ENCODE results near the gene TRIM50. TPM values are rescaled to one million over a fixed set of nuclear protein-coding genes. Genes with fewer than 3 reads are reported as not detected.
"Not testable (repeated sequence)": the region's sequence is repeated elsewhere in the genome, so short reads cannot be mapped to it uniquely, and the experiment has no call there.

TRIM50 gene
- total RNA-seq, result 1 to 10 TPM in 1 of 3 donors, not detected in 2; 1.4 TPM

GRCh38 chr7:73327922-73328321, at the start of gene TRIM50, which contains the start of gene FKBP6:
TSS of gene TRIM50 (minus strand) at chr7:73328082. CDS start at chr7:73324787, 3,295 bp downstream.
TSS of gene FKBP6 (plus strand) at chr7:73328161. CDS start at chr7:73328429, 268 bp downstream.
- H3K27ac ChIP-seq; H3K9me3 ChIP-seq; H3K4me3 ChIP-seq; DNase-seq (ENCODE audit: low spot score in 2 of 2); H3K27me3 ChIP-seq; H3K36me3 ChIP-seq; intact Hi-C loops (cut with DNase I; ENCODE audit: low total_unique reads); H3K4me1 ChIP-seq: not testable (repeated sequence)

DNA sequence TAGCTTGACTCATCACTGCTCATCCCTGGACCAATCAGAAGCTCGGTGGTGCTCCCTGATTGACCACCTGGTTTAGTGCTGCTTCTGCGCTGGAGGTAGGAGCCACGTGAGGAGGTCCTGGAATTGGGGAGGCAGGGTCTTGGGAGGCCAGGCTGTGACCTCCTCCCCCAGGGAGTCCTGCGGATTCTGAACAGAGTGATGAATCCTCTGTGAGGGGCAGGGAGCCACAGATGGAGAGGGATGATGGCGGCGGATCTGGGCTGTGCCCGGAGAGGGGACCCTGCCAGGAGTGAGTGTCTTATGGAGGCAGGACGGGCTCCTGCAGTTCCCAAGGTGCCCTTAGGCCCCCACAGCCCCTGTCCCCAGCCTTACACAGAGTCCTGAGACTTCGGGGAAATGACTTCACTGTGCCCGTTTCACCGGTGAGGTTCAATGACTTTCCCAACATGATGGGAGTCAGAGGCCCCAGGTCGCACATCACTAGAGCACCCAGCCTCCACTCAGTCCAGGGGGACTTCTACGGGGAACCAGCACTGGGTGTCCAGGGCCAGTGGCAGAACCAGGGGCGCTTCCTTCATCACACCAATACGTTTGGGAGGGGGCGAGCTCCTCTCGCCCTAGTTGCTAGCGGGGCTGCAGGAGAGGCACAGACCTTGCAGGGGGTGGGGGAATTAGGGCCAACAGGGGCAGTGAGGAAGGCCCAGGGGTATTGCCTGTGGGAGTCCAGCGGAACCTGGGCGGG, 49.0 kb upstream of the TRIM50 start:
- Histone ChIP-seq H3K27me3 (peaks cover 0 to 8% of the 10 kb centered on the region in 2 donors), H3K27ac (no peak overlapping the region), H3K4me3 (peak overlapping the region in 1 of 3 donors; percentile 43), H3K9me3 (no peaks in the 10 kb centered on the region), H3K36me3 (no peaks in the 10 kb centered on the region), H3K4me1 (no peaks in the 10 kb centered on the region)
- TF ChIP-seq, protein P1, sequence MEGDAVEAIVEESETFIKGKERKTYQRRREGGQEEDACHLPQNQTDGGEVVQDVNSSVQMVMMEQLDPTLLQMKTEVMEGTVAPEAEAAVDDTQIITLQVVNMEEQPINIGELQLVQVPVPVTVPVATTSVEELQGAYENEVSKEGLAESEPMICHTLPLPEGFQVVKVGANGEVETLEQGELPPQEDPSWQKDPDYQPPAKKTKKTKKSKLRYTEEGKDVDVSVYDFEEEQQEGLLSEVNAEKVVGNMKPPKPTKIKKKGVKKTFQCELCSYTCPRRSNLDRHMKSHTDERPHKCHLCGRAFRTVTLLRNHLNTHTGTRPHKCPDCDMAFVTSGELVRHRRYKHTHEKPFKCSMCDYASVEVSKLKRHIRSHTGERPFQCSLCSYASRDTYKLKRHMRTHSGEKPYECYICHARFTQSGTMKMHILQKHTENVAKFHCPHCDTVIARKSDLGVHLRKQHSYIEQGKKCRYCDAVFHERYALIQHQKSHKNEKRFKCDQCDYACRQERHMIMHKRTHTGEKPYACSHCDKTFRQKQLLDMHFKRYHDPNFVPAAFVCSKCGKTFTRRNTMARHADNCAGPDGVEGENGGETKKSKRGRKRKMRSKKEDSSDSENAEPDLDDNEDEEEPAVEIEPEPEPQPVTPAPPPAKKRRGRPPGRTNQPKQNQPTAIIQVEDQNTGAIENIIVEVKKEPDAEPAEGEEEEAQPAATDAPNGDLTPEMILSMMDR (IDR thresholded peaks at IDR 0.05), result no peak
- TF ChIP-seq POLR2A (IDR thresholded peaks at IDR 0.05), result no peak
- no peak for TF ChIP-seq POLR2AphosphoS5 (IDR thresholded peaks at IDR 0.05)
- no peak for DNase-seq (ENCODE audit: low spot score in 2 of 2)
- intact Hi-C loops (cut with DNase I; ENCODE audit: low total_unique reads), result no loop called here

- H3K4me3 ChIP-seq; H3K27ac ChIP-seq; H3K36me3 ChIP-seq; H3K27me3 ChIP-seq; H3K9me3 ChIP-seq; H3K4me1 ChIP-seq; DNase-seq (ENCODE audit: low spot score in 2 of 2); intact Hi-C loops (cut with DNase I; ENCODE audit: low total_unique reads): not testable (repeated sequence)
Measured at GRCh38 chr7:73376262-73376661, 48.4 kb upstream of the TRIM50 start.

DNA sequence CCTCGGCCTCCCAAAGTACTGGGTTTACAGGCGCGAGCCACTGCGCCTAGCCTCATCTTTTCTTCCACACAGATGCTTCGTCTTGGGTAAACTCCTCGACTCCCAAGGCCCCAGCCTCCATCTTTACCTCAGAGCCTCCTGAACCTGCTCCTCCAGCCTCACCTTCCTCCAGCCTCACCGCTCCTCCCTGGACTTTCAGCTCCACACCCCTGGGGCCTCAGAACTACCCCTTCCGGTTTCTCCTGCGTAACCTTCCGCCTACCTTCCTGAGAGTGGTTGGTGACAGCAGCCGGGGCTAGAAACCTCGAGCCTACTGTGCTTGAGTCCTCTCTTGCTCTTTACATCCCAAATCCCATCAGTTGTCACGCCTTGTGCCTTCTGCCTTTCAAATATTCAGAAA, 45.9 kb upstream of the TRIM50 start:
- Histone ChIP-seq H3K4me3 (no peak overlapping the region), H3K36me3 (no peaks in the 10 kb centered on the region), H3K4me1 (no peaks in the 10 kb centered on the region), H3K9me3 (no peaks in the 10 kb centered on the region), H3K27ac (no peak overlapping the region), H3K27me3 (peaks cover 0 to 8% of the 10 kb centered on the region in 2 donors)
- TF ChIP-seq POLR2AphosphoS5 (IDR thresholded peaks at IDR 0.05) (no peak), POLR2A (IDR thresholded peaks at IDR 0.05) (no peak)
- TF ChIP-seq, protein P1 (IDR thresholded peaks at IDR 0.05), result no peak
- intact Hi-C loops (cut with DNase I; ENCODE audit: low total_unique reads), result no loop called here
- DNase-seq (ENCODE audit: low spot score in 2 of 2), result no peak

- intact Hi-C loops (cut with DNase I; ENCODE audit: low total_unique reads), result no loop called here
- Histone ChIP-seq H3K36me3 (no peaks in the 10 kb centered on the region), H3K4me3 (no peak overlapping the region), H3K4me1 (no peaks in the 10 kb centered on the region), H3K9me3 (no peaks in the 10 kb centered on the region), H3K27ac (no peak overlapping the region), H3K27me3 (peaks cover 0 to under 1% of the 10 kb centered on the region in 2 donors)
- DNase-seq (ENCODE audit: low spot score in 2 of 2), result no peak
- TF ChIP-seq POLR2A (IDR thresholded peaks at IDR 0.05), result no peak
- TF ChIP-seq, protein P1 (IDR thresholded peaks at IDR 0.05), result no peak
- no peak for TF ChIP-seq POLR2AphosphoS5 (IDR thresholded peaks at IDR 0.05)
Measured at GRCh38 chr7:73369622-73370021, 41.7 kb upstream of the TRIM50 start.

DNA sequence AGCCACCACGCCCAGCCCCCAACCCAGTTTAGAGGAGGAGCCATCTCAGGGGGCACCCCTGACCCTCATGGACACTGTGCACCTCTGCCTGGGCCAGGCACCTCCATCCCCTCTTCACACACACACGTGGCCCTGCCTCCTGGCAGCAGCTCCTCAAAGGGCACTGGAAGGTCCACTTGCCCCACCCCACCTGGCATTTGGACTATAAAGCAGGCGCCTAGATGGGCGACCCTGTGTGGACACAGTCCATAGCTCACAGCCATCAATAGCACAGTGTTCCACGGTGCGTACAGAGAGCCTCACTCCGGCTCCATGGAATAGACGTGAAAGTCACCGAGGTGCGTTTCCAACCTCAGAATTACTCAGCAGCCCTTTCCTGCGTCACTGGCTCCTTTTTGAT, 41.1 kb upstream of the TRIM50 start:
- TF ChIP-seq, protein P1 (IDR thresholded peaks at IDR 0.05), result no peak
- TF ChIP-seq POLR2A (IDR thresholded peaks at IDR 0.05), result no peak
- no peak for TF ChIP-seq POLR2AphosphoS5 (IDR thresholded peaks at IDR 0.05)
- peaks cover 0 to 7% of the 10 kb centered on the region in 2 donors for H3K27me3 ChIP-seq
- no peak overlapping the region for H3K27ac ChIP-seq
- no peaks in the 10 kb centered on the region for H3K9me3 ChIP-seq
- no peak overlapping the region for H3K4me3 ChIP-seq
- no peaks in the 10 kb centered on the region for H3K4me1 ChIP-seq
- no peak for DNase-seq (ENCODE audit: low spot score in 2 of 2)
- intact Hi-C loops (cut with DNase I; ENCODE audit: low total_unique reads), result no loop called here
- no peaks in the 10 kb centered on the region for H3K36me3 ChIP-seq
